ENCODE results near the gene CARD14. TPM values are rescaled to one million over a fixed set of nuclear protein-coding genes. Genes with fewer than 3 reads are reported as not detected.

CARD14 gene
- polyA plus RNA-seq, 1 donor (not counting 4 experiments of a cell fraction or from before 2014, with no cell fraction given) = 0.49 TPM

DNA sequence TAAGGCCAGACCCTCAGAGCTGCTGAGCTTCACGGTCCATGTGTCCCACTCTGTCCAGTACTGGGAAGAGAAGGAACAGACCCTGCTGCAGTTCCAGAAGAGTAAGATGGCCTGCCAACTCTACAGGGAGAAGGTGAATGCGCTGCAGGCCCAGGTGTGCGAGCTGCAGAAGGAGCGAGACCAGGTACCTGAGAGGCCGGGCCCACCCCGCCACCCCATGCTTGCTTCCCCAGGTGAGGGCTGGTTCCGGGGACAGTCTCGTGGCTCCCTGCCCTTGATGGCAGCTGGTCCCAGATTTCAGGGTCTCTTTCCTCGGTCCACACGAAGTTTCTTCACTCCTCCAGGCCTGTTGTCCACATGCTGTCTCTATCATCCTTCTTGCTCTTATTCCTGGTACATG lies 20.9 kb downstream of the CARD14 start:
- Histone ChIP-seq H2AFZ (ENCODE audit: control insufficient read depth, low read length) (no peak overlapping the region), H3K79me2 (ENCODE audit: control insufficient read depth, insufficient read depth, low read length) (no peaks in the 10 kb centered on the region), H3K4me2 (ENCODE audit: control insufficient read depth, extremely low read depth, insufficient read depth, low read depth, low read length) (no peak overlapping the region), H3K9me3 (ENCODE audit: control insufficient read depth, low read depth, low read length) (no peaks in the 10 kb centered on the region), H3K4me3 (ENCODE audit: control insufficient read depth in 2 of 3, extremely low read depth in 1 of 3, insufficient read depth in 2 of 3, low read depth in 1 of 3, low read length in 3 of 3) (no peak overlapping the region), H3K9me1 (ENCODE audit: control insufficient read depth, extremely low read depth, insufficient read depth, low read length) (peaks cover 2% of the 10 kb centered on the region), H3K4me1 (ENCODE audit: control insufficient read depth, extremely low read depth, insufficient read depth, low read length) (peaks cover 34% of the 10 kb centered on the region), H3K27me3 (ENCODE audit: control insufficient read depth, extremely low read depth, insufficient read depth, low read length) (peaks cover 5% of the 10 kb centered on the region), H3K9ac (ENCODE audit: control insufficient read depth, extremely low read depth, insufficient read depth, low read length) (no peak overlapping the region), H3K36me3 (ENCODE audit: control insufficient read depth in 2 of 2, extremely low read depth in 1 of 2, insufficient read depth in 2 of 2, low read length in 2 of 2) (no peaks in the 10 kb centered on the region), H3K27ac (ENCODE audit: control insufficient read depth, insufficient read depth, low read length) (no peak overlapping the region), H4K20me1 (ENCODE audit: control insufficient read depth, extremely low read depth, insufficient read depth, low read length) (no peaks in the 10 kb centered on the region)
- dilution Hi-C loops (cut with MboI; ENCODE audit: extremely low pct_ligation_motif_present, low sequenced_read_pairs) = no loop called here
- FAIRE-seq (no peak), DNase-seq (ENCODE audit: low read depth, low spot score) (no peak)
- TF ChIP-seq, protein P1, sequence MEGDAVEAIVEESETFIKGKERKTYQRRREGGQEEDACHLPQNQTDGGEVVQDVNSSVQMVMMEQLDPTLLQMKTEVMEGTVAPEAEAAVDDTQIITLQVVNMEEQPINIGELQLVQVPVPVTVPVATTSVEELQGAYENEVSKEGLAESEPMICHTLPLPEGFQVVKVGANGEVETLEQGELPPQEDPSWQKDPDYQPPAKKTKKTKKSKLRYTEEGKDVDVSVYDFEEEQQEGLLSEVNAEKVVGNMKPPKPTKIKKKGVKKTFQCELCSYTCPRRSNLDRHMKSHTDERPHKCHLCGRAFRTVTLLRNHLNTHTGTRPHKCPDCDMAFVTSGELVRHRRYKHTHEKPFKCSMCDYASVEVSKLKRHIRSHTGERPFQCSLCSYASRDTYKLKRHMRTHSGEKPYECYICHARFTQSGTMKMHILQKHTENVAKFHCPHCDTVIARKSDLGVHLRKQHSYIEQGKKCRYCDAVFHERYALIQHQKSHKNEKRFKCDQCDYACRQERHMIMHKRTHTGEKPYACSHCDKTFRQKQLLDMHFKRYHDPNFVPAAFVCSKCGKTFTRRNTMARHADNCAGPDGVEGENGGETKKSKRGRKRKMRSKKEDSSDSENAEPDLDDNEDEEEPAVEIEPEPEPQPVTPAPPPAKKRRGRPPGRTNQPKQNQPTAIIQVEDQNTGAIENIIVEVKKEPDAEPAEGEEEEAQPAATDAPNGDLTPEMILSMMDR (optimal IDR thresholded peaks at IDR 0.05 in 1 of 3, IDR thresholded peaks at IDR 0.05 in 1 of 3, conservative IDR thresholded peaks at IDR 0.05 in 1 of 3; ENCODE audit: extremely low read depth in 1 of 3, insufficient read depth in 2 of 3, low read length in 3 of 3) = no peak
- no peak for TF ChIP-seq EZH2 (IDR thresholded peaks at IDR 0.05; ENCODE audit: low read length)

DNA sequence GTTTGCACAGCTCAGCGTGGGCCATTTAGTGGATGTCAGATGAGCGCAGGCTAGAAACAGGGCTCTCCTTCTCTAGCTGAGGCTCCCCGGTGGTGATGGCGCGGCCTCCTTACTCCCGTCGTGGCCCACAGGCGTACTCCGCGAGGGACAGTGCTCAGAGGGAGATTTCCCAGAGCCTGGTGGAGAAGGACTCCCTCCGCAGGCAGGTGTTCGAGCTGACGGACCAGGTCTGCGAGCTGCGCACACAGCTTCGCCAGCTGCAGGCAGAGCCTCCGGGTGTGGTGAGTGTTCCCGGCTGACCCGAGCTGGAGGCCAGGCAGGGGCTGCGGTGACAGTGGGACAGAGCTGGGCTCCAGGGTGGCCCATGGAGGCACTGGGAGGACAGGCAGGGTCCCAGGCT lies 21.4 kb downstream of the CARD14 start:
- dilution Hi-C loops (cut with MboI; ENCODE audit: extremely low pct_ligation_motif_present, low sequenced_read_pairs) = no loop called here
- no peaks in the 10 kb centered on the region for H3K9me3 ChIP-seq (ENCODE audit: control insufficient read depth, low read depth, low read length)
- DNase-seq (ENCODE audit: low read depth, low spot score) (no peak), FAIRE-seq (no peak)
- H3K4me2 ChIP-seq (ENCODE audit: control insufficient read depth, extremely low read depth, insufficient read depth, low read depth, low read length) = no peak overlapping the region
- no peaks in the 10 kb centered on the region for H3K79me2 ChIP-seq (ENCODE audit: control insufficient read depth, insufficient read depth, low read length)
- no peaks in the 10 kb centered on the region for H3K36me3 ChIP-seq (ENCODE audit: control insufficient read depth in 2 of 2, extremely low read depth in 1 of 2, insufficient read depth in 2 of 2, low read length in 2 of 2)
- H3K4me3 ChIP-seq (ENCODE audit: control insufficient read depth in 2 of 3, extremely low read depth in 1 of 3, insufficient read depth in 2 of 3, low read depth in 1 of 3, low read length in 3 of 3) = no peak overlapping the region
- peaks cover 5% of the 10 kb centered on the region for H3K27me3 ChIP-seq (ENCODE audit: control insufficient read depth, extremely low read depth, insufficient read depth, low read length)
- no peak overlapping the region for H3K9ac ChIP-seq (ENCODE audit: control insufficient read depth, extremely low read depth, insufficient read depth, low read length)
- H3K4me1 ChIP-seq (ENCODE audit: control insufficient read depth, extremely low read depth, insufficient read depth, low read length) = peaks cover 34% of the 10 kb centered on the region
- TF ChIP-seq, protein P1 (optimal IDR thresholded peaks at IDR 0.05 in 1 of 3, IDR thresholded peaks at IDR 0.05 in 1 of 3, conservative IDR thresholded peaks at IDR 0.05 in 1 of 3; ENCODE audit: extremely low read depth in 1 of 3, insufficient read depth in 2 of 3, low read length in 3 of 3) = peak in 1 of 3 experiments; percentile 5
- no peak for TF ChIP-seq EZH2 (IDR thresholded peaks at IDR 0.05; ENCODE audit: low read length)
- peaks cover 2% of the 10 kb centered on the region for H3K9me1 ChIP-seq (ENCODE audit: control insufficient read depth, extremely low read depth, insufficient read depth, low read length)
- no peak overlapping the region for H2AFZ ChIP-seq (ENCODE audit: control insufficient read depth, low read length)
- no peaks in the 10 kb centered on the region for H4K20me1 ChIP-seq (ENCODE audit: control insufficient read depth, extremely low read depth, insufficient read depth, low read length)
- no peak overlapping the region for H3K27ac ChIP-seq (ENCODE audit: control insufficient read depth, insufficient read depth, low read length)

All from keratinocyte (primary cell).